Cardiac fibroblast (primary cell): ENCODE data around the gene GPN1.
A peak's percentile ranks its signal among the peaks of the same experiment; 100 is the strongest.
"Not testable (repeated sequence)": the region's sequence is repeated elsewhere in the genome, so short reads cannot be mapped to it uniquely, and the experiment has no call there.

Experiments used
- DNase-seq, 2 donors: peaks; one replicate each; pipeline versions ENCODE4 v3.0.0 to v3.0.0-alpha.2; 2010; ENCODE audit warnings: low read depth in 2 of 2
- H3K4me3 ChIP-seq, 2 donors: replicated peaks in 1 of 2; 1 replicate in 1 of 2; 2 replicates in 1 of 2; pipeline ENCODE4 v1.5.1; 2011; ENCODE audit warnings: low read depth in 2 of 2, low read length in 2 of 2, mild to moderate bottlenecking in 2 of 2, moderate library complexity in 1 of 2
- CTCF ChIP-seq: IDR thresholded peaks from one replicate; pipeline ENCODE4 v1.5.1; 2011; ENCODE audit warnings: low read depth, mild to moderate bottlenecking, low read length, inconsistent platforms

Gene GPN1

GRCh38 chr2:27680571-27680970 lies 51.7 kb downstream of the GPN1 start:
- H3K4me3 ChIP-seq: no peak overlapping the region
- DNase-seq: no peak
- no peak for TF ChIP-seq CTCF

- no peak overlapping the region for H3K4me3 ChIP-seq
- no peak for TF ChIP-seq CTCF
- DNase-seq: peak; percentile 44 to 72
These were observed 53.0 kb downstream of the GPN1 start for GRCh38 chr2:27681841-27682240.

GRCh38 chr2:27682334-27682771 lies 53.5 kb downstream of the GPN1 start:
- DNase-seq: peak; percentile 90 to 94
- H3K4me3 ChIP-seq: not testable (repeated sequence)

GRCh38 chr2:27683390-27684071 lies 54.7 kb downstream of the GPN1 start:
- peak; percentile 93 to 97 for DNase-seq
- H3K4me3 ChIP-seq: no peak overlapping the region
- TF ChIP-seq CTCF: peak; percentile 75

GRCh38 chr2:27685006-27685405 lies 56.2 kb downstream of the GPN1 start:
- not testable (repeated sequence) for DNase-seq, H3K4me3 ChIP-seq

- DNase-seq: no peak
- no peak for TF ChIP-seq CTCF
- no peak overlapping the region for H3K4me3 ChIP-seq
These were observed 56.7 kb downstream of the GPN1 start for GRCh38 chr2:27685577-27685976.

- H3K4me3 ChIP-seq: no peak overlapping the region
- no peak for TF ChIP-seq CTCF
- no peak for DNase-seq
These were observed 58.4 kb downstream of the GPN1 start for GRCh38 chr2:27687232-27687631.

GRCh38 chr2:27689424-27689823 lies 60.6 kb downstream of the GPN1 start:
- DNase-seq: no peak
- TF ChIP-seq CTCF: no peak
- no peak overlapping the region for H3K4me3 ChIP-seq
